ENCODE data around the gene B3GLCT.

Gene B3GLCT

DNA sequence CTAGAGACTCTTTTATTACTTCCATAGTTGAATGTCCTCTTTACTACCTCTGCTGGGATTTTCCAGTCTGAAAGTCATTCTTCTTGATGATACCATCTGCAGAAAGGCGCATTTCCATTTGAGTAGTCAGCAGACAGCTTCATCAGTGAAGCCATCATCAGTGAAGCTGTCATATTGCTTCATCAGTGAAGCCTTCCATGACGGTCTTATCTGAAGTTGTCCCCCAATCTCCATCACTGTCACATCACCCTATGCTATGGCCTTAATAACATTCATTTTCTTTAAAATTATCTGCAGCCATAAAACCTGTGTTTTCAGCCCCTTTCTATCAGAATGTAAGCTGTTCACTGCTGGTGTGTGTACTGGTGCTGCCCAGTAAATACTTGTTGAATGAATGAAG, 151.6 kb downstream of the B3GLCT start:
- no peak for DNase-seq (ENCODE audit: low spot score)

DNA sequence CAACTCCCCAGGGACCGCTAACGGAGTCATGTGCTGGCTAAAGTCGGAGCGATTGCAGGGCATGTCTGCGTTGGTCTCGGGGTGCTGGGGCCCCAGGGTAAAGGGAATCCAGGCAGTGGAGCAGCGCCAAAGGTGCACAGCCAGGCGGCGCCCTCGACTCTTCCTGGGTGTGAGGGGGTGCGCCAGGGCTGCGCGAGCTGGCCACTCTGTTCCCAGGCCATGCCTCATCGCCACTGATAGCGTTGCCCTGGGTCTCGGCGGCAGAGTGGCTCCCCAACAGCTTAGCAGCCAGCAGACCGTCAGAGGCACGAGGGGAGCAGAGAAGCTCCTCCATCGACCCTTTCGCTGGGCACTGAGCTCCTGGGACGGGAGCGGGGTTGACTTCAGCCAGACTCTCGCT, 152.7 kb downstream of the B3GLCT start:
- no peak for DNase-seq (ENCODE audit: low spot score)

DNA sequence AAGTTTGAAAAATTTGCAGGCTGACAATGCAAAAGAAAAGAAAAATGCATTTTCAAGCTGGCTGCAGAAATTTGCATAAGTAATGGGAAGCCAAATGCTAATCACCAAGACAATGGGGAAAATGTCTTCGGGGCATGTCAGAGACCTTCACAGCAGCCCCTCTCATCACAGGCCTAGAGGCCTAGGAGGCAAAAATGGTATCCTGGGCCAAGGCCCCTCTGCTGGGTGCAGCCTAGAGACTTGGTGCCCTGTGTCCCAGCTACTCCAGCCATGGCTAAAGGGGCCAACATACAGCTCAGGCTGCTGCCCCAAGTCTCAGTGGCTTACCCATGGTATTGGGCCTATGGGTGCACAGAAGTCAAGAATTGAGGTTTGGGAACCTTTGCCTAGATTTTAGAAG, 155.2 kb downstream of the B3GLCT start:
- no peak for DNase-seq (ENCODE audit: low spot score)

GRCh38 chr13:31356991-31357390, 157.2 kb downstream of the B3GLCT start:
- DNase-seq (ENCODE audit: low spot score): no peak

GRCh38 chr13:31357581-31357980, 157.8 kb downstream of the B3GLCT start:
- no peak for DNase-seq (ENCODE audit: low spot score)

DNA sequence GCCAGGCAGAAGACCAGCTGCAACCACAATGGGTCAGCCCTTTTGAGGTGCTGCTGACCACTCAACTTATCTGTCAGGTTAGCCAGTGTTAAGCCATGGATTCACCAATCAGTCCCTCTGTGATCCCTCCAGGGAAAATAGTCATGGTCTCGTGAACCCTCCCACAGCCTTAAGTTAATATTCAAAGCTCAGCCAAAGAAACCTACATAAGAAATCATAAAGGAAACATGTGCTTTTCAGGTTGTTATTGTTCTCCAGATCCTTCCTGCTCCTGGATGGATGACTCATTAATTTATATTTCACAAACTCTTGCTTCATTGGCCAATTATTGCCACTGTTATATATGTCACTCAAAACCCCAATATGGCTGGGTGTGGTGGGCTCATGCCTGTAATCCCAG, 161.9 kb downstream of the B3GLCT start:
- no peak for DNase-seq (ENCODE audit: low spot score)

GRCh38 chr13:31365630-31366029, 165.9 kb downstream of the B3GLCT start:
- no peak for DNase-seq (ENCODE audit: low spot score)

GRCh38 chr13:31367410-31367809, 167.6 kb downstream of the B3GLCT start:
- no peak for DNase-seq (ENCODE audit: low spot score)

- DNase-seq (ENCODE audit: low spot score): no peak
These were observed 169.4 kb downstream of the B3GLCT start for GRCh38 chr13:31369213-31369612.

GRCh38 chr13:31372454-31372853, 172.7 kb downstream of the B3GLCT start:
- no peak for DNase-seq (ENCODE audit: low spot score)

- DNase-seq (ENCODE audit: low spot score): no peak
These were observed 174.9 kb downstream of the B3GLCT start for GRCh38 chr13:31374682-31375081.

DNA sequence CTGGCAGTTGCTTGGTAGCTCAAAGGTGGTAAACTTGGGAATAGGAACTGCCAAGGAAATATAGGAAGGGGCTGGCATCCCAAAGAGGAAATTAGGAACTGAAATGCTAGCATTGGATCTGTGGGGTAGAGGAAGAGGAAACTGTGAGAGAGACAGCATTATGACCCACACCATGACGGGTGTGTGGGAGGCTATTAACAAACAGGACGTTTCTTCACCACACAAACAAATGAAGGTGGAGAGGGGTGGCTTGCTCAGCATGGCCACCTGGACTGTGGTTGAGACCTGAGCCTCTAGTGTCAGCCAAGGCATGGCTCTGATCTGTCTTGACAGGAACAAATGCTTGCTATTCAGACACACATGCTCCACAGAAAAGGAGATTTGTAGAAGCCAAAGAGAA, 178.2 kb downstream of the B3GLCT start:
- no peak for DNase-seq (ENCODE audit: low spot score)

DNA sequence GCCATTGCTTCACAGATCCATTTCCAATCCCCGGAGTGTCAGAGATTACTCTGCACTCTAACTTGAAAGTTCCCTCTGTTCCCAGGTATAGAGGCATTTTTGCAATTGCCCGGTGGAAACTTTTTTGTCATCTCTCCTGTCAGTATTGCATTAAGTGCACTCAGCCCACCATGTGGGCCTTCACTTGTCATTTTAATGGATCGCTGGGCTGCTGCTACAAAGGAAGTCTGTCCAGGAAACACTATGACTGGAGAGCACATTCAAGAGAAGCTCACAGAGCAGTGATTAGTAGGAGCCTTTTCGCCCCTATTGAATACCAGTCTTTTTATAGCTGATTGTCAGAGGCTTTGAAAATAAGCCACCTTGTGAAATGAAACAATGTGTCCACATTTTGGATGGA, 180.9 kb downstream of the B3GLCT start:
- no peak for DNase-seq (ENCODE audit: low spot score)

Measured in RKO (cell line).